Measurements from ENCODE around the gene NKAIN2. TPM values are rescaled to one million over a fixed set of nuclear protein-coding genes. Genes with fewer than 3 reads are reported as not detected.

NKAIN2 gene
- total and polyA plus RNA-seq, 2 donors (not counting 3 experiments of a cell fraction or from before 2014, with no cell fraction given) = 0.03 TPM; not detected in 1

GRCh38 chr6:124522335-124522734, 718.7 kb downstream of the NKAIN2 start:
- CTCF ChIA-PET = no interaction called here
- Histone ChIP-seq H3K4me2 (ENCODE audit: insufficient read depth, low read length) (no peak overlapping the region), H3K36me3 (ENCODE audit: control insufficient read depth in 2 of 2, extremely low read depth in 1 of 2, insufficient read depth in 2 of 2, low read length in 2 of 2) (no peaks in the 10 kb centered on the region), H3K9me3 (replicated peaks; ENCODE audit: control insufficient read depth, insufficient read depth, low read length) (no peaks in the 10 kb centered on the region), H2AFZ (ENCODE audit: low read depth, low read length) (no peak overlapping the region), H3K27me3 (ENCODE audit: control insufficient read depth in 2 of 2, insufficient read depth in 2 of 2, low read length in 2 of 2) (no peaks in the 10 kb centered on the region), H3K27ac (ENCODE audit: insufficient read depth, low read depth, low read length) (no peak overlapping the region), H4K20me1 (replicated peaks; ENCODE audit: control insufficient read depth, extremely low read depth, insufficient read depth, low read length) (no peaks in the 10 kb centered on the region), H3K4me1 (ENCODE audit: control insufficient read depth, extremely low read depth, insufficient read depth, low read length) (no peaks in the 10 kb centered on the region), H3K79me2 (ENCODE audit: control insufficient read depth, insufficient read depth, low read length) (no peaks in the 10 kb centered on the region), H3K9me1 (replicated peaks; ENCODE audit: control insufficient read depth, extremely low read depth, insufficient read depth, low read length) (no peaks in the 10 kb centered on the region), H3K4me3 (replicated peaks in 1 of 3; ENCODE audit: insufficient read depth in 1 of 3, low read depth in 1 of 3, low read length in 3 of 3) (no peak overlapping the region), H3K9ac (replicated peaks; ENCODE audit: extremely low read depth, insufficient read depth, low read length) (no peak overlapping the region)
- no peak for DNase-seq (ENCODE audit: low read depth, low spot score)
- BruUV-seq (replicated peaks) = no TSS peak
- intact Hi-C loops (cut with micrococcal nuclease) (no loop called here), dilution Hi-C loops (cut with MboI; ENCODE audit: extremely low pct_ligation_motif_present, low sequenced_read_pairs) (no loop called here)
- TF ChIP-seq MAX (IDR thresholded peaks at IDR 0.05; ENCODE audit: insufficient read depth, insufficient read length) (no peak), EZH2 (IDR thresholded peaks at IDR 0.05; ENCODE audit: borderline replicate concordance, low read depth, low read length, severe bottlenecking) (no peak), JUN (IDR thresholded peaks at IDR 0.05; ENCODE audit: borderline replicate concordance, insufficient read depth, insufficient read length, low read depth) (no peak), FOS (IDR thresholded peaks at IDR 0.05; ENCODE audit: borderline replicate concordance, insufficient read depth, low read length) (no peak), GATA2 (IDR thresholded peaks at IDR 0.05; ENCODE audit: insufficient read depth, insufficient read length, low read depth, low read length) (no peak), POLR2AphosphoS5 (IDR thresholded peaks at IDR 0.05; ENCODE audit: insufficient read depth, low read depth, low read length) (no peak), MYC (IDR thresholded peaks at IDR 0.05; ENCODE audit: low read depth, low read length) (no peak), POLR2A (IDR thresholded peaks at IDR 0.05; ENCODE audit: low read depth, low read length) (no peak)
- TF ChIP-seq, protein P1, sequence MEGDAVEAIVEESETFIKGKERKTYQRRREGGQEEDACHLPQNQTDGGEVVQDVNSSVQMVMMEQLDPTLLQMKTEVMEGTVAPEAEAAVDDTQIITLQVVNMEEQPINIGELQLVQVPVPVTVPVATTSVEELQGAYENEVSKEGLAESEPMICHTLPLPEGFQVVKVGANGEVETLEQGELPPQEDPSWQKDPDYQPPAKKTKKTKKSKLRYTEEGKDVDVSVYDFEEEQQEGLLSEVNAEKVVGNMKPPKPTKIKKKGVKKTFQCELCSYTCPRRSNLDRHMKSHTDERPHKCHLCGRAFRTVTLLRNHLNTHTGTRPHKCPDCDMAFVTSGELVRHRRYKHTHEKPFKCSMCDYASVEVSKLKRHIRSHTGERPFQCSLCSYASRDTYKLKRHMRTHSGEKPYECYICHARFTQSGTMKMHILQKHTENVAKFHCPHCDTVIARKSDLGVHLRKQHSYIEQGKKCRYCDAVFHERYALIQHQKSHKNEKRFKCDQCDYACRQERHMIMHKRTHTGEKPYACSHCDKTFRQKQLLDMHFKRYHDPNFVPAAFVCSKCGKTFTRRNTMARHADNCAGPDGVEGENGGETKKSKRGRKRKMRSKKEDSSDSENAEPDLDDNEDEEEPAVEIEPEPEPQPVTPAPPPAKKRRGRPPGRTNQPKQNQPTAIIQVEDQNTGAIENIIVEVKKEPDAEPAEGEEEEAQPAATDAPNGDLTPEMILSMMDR (IDR thresholded peaks at IDR 0.05; ENCODE audit: extremely low read depth in 1 of 2, insufficient read depth in 1 of 2, low read depth in 1 of 2, low read length in 2 of 2) = no peak
- no peak for FAIRE-seq
- POLR2A ChIA-PET = interaction anchor here (0.6 kb wide), 1 partner anchor 46 kb away, joined by 3 read pairs; no protein-coding TSS in a partner anchor
